ENCODE results near the gene HDHD2. TPM values are rescaled to one million over a fixed set of nuclear protein-coding genes. Genes with fewer than 3 reads are reported as not detected.

Gene HDHD2
- polyA plus RNA-seq, 3 donors, result 10.6 to 38.1 (median 30.6) TPM

DNA sequence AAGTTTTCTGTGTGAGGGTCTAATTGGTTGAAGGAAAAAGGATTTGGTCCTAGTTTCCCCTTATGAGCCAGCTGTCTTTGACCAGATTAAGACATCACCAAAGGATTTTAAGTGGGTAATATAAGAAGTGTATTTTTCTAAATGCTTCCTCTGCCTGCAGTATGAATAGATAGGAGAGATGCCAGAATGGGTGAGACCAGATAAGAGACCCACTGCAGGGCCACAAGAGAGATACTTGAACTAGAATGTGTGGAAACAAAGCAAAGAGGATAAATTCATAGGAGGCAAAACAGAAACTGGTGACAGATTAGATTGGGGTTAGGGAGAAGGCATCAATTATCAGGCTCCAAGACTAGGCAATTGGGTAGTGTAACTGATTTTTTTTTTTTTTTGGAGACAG, 1.1 kb upstream of the HDHD2 start:
- no peaks in the 10 kb centered on the region for H3K9me3 ChIP-seq (replicated peaks in 1 of 2; ENCODE audit: control insufficient read depth in 1 of 2, insufficient read depth in 1 of 2, low read length in 2 of 2)
- TF ChIP-seq, protein P1, sequence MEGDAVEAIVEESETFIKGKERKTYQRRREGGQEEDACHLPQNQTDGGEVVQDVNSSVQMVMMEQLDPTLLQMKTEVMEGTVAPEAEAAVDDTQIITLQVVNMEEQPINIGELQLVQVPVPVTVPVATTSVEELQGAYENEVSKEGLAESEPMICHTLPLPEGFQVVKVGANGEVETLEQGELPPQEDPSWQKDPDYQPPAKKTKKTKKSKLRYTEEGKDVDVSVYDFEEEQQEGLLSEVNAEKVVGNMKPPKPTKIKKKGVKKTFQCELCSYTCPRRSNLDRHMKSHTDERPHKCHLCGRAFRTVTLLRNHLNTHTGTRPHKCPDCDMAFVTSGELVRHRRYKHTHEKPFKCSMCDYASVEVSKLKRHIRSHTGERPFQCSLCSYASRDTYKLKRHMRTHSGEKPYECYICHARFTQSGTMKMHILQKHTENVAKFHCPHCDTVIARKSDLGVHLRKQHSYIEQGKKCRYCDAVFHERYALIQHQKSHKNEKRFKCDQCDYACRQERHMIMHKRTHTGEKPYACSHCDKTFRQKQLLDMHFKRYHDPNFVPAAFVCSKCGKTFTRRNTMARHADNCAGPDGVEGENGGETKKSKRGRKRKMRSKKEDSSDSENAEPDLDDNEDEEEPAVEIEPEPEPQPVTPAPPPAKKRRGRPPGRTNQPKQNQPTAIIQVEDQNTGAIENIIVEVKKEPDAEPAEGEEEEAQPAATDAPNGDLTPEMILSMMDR (IDR thresholded peaks at IDR 0.05), result no peak
- Mint-ChIP-seq H3K4me3 (peak overlapping the region; percentile 97 to 100), H3K9me3 (no peaks in the 10 kb centered on the region), H3K36me3 (peaks cover 29 to 31% of the 10 kb centered on the region in 2 donors), H3K27ac (peak overlapping the region in 1 of 7 donors; percentile 1), H3K27me3 (ENCODE audit: low read depth in 3 of 3) (no peaks in the 10 kb centered on the region), H3K4me1 (peaks cover 28% of the 10 kb centered on the region)
- peaks cover 31% of the 10 kb centered on the region for H3K79me2 ChIP-seq (ENCODE audit: insufficient read depth, low read length)
- H3K36me3 ChIP-seq (replicated peaks in 1 of 2; ENCODE audit: control insufficient read depth in 1 of 2, insufficient read depth in 2 of 2, low read length in 2 of 2), result peaks cover 7 to 27% of the 10 kb centered on the region in 2 donors
- no peak overlapping the region for H3K9ac ChIP-seq (ENCODE audit: insufficient read depth, low read length, poor library complexity, severe bottlenecking)
- H3K4me3 ChIP-seq (replicated peaks in 1 of 3; ENCODE audit: low read depth in 2 of 3, low read length in 3 of 3), result peak overlapping the region in 1 of 3 experiments; percentile 88
- peaks cover 20% of the 10 kb centered on the region for H4K20me1 ChIP-seq (ENCODE audit: insufficient read depth, low read length)
- DNase-seq, result no peak
- intact Hi-C loops (cut with micrococcal nuclease), result no loop called here
- no peaks in the 10 kb centered on the region for H3K27me3 ChIP-seq (ENCODE audit: control insufficient read depth in 2 of 2, insufficient read depth in 2 of 2, low read length in 2 of 2)
- H3K27ac ChIP-seq (ENCODE audit: low read depth in 1 of 2, low read length in 2 of 2), result no peak overlapping the region
- peak overlapping the region; percentile 78 for H3K4me2 ChIP-seq (replicated peaks; ENCODE audit: extremely low read depth, low read length, poor library complexity, severe bottlenecking)
- H3K4me1 ChIP-seq (ENCODE audit: control insufficient read depth in 1 of 2, insufficient read depth in 2 of 2, low read length in 2 of 2), result peaks cover 14 to 17% of the 10 kb centered on the region in 2 donors
- peak overlapping the region; percentile 86 for H2AFZ ChIP-seq (ENCODE audit: insufficient read depth, low read depth, low read length, poor library complexity, severe bottlenecking)

- peak overlapping the region; percentile 65 to 76 for H3K27ac ChIP-seq (ENCODE audit: low read depth in 1 of 2, low read length in 2 of 2)
- 13% methylated on average over 6 of the region's 13 CpGs for WGBS (ENCODE audit: insufficient coverage)
- H4K20me1 ChIP-seq (ENCODE audit: insufficient read depth, low read length), result peaks cover 25% of the 10 kb centered on the region
- peak overlapping the region; percentile 97 to 100 for H3K4me3 Mint-ChIP-seq
- no peaks in the 10 kb centered on the region for H3K27me3 Mint-ChIP-seq (ENCODE audit: low read depth in 3 of 3)
- peak in 2 of 3 donors; percentile 8 to 10 for DNase-seq
- H2AFZ ChIP-seq (ENCODE audit: insufficient read depth, low read depth, low read length, poor library complexity, severe bottlenecking), result peak overlapping the region; percentile 86
- no peaks in the 10 kb centered on the region for H3K27me3 ChIP-seq (ENCODE audit: control insufficient read depth in 2 of 2, insufficient read depth in 2 of 2, low read length in 2 of 2)
- H3K79me2 ChIP-seq (ENCODE audit: insufficient read depth, low read length), result peaks cover 36% of the 10 kb centered on the region
- peaks cover 26 to 29% of the 10 kb centered on the region in 2 donors for H3K36me3 Mint-ChIP-seq
- intact Hi-C loops (cut with micrococcal nuclease), result no loop called here
- H3K36me3 ChIP-seq (replicated peaks in 1 of 2; ENCODE audit: control insufficient read depth in 1 of 2, insufficient read depth in 2 of 2, low read length in 2 of 2), result peaks cover 7 to 23% of the 10 kb centered on the region in 2 donors
- H3K4me3 ChIP-seq (replicated peaks in 1 of 3; ENCODE audit: low read depth in 2 of 3, low read length in 3 of 3), result peak overlapping the region; percentile 80 to 96 (median 88)
- peaks cover 28% of the 10 kb centered on the region for H3K4me1 Mint-ChIP-seq
- H3K9me3 ChIP-seq (replicated peaks in 1 of 2; ENCODE audit: control insufficient read depth in 1 of 2, insufficient read depth in 1 of 2, low read length in 2 of 2), result no peaks in the 10 kb centered on the region
- H3K9ac ChIP-seq (ENCODE audit: insufficient read depth, low read length, poor library complexity, severe bottlenecking), result peak overlapping the region; percentile 76
- peak overlapping the region; percentile 87 to 97 (median 93) for H3K27ac Mint-ChIP-seq
- peaks cover 14 to 17% of the 10 kb centered on the region in 2 donors for H3K4me1 ChIP-seq (ENCODE audit: control insufficient read depth in 1 of 2, insufficient read depth in 2 of 2, low read length in 2 of 2)
- TF ChIP-seq, protein P1 (IDR thresholded peaks at IDR 0.05), result no peak
- peak overlapping the region; percentile 78 for H3K4me2 ChIP-seq (replicated peaks; ENCODE audit: extremely low read depth, low read length, poor library complexity, severe bottlenecking)
- no peaks in the 10 kb centered on the region for H3K9me3 Mint-ChIP-seq
Observed at GRCh38 chr18:47150824-47151366, 595 bp upstream of the HDHD2 start.
